ENCODE results near the gene ARCN1. TPM values are rescaled to one million over a fixed set of nuclear protein-coding genes. Genes with fewer than 3 reads are reported as not detected.

ARCN1 gene
- total and polyA plus RNA-seq, 3 donors from 2014 or later, result 107 to 128 (median 107) TPM

DNA sequence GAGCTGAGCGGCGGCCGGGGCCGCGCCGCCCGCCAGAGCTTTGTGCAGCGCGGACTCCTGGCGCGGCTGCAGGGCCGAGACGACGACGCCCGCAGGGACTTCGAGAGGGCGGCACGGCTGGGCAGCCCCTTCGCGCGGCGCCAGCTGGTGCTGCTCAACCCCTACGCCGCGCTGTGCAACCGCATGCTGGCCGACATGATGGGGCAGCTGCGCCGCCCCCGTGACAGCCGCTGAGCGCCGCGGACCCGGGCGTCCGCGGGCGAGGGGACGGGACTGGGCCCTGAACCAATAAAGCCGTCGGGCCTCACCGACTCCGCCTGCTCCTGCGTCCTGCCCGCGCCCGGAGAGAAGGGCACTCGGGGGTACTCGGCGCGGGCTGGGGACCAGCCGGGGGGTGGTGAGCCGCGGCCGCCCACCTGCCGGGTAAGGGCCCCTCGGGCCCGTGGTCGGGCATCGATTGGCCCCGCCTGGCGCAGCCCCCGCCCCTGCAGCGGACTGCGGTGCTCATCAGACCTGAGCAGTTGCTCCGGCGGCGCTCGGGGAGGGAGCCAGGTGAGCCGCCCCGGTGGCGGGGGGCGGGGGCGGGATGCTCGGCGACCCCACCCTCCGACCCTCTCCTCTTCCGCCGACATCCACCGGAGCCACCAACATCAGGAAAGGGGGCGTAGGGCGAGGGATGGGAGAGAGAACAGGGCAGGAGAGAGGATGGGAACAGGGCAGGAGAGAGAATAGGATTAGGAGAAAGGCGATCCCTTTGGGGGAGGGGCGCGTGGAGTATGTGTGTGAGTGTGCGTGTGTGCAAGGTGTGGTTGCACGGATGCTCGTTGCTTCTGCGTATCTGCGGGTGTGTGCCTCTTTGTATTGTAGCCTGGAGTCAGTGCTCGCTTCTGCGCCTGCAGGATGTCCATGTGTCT lies 41.3 kb upstream of the ARCN1 start, which contains the start of gene TMEM25:
Gene TMEM25, plus strand, starts transcription at position 510 of the 914 bp plus-strand sequence. CDS start 610 bp downstream, outside the sequence.
- Histone ChIP-seq H3K4me1 (peaks cover 15% of the 10 kb centered on the region), H3K27me3 (no peaks in the 10 kb centered on the region), H3K36me3 (ENCODE audit: low read depth, missing control alignments) (no peaks in the 10 kb centered on the region), H3K27ac (peak within 1 kb of the TSS; percentile 71 to 86), H3K9me3 (no peaks in the 10 kb centered on the region), H3K4me3 (peak within 1 kb of the TSS; percentile 85 to 90)
- intact Hi-C loops (cut with DNase I; ENCODE audit: low total_unique reads), result no loop called here
- DNase-seq, result peak; percentile 88
- 1% methylated on average over 27 to 46 of the region's 94 CpGs for WGBS, 2 donors
- TF ChIP-seq POLR2A (IDR thresholded peaks at IDR 0.05) (no peak), CTCF (IDR thresholded peaks at IDR 0.05) (no peak)

- H3K9me3 ChIP-seq, result no peaks in the 10 kb centered on the region
- DNase-seq, result no peak
- 11 to 12% methylated on average over 5 to 12 of the region's 12 CpGs for WGBS, 2 donors
- no peaks in the 10 kb centered on the region for H3K36me3 ChIP-seq (ENCODE audit: low read depth, missing control alignments)
- no peaks in the 10 kb centered on the region for H3K27me3 ChIP-seq
- TF ChIP-seq POLR2A (IDR thresholded peaks at IDR 0.05) (no peak), CTCF (IDR thresholded peaks at IDR 0.05) (no peak)
- H3K4me1 ChIP-seq, result peaks cover 15% of the 10 kb centered on the region
- peak overlapping the region in 1 of 2 donors; percentile 86 for H3K27ac ChIP-seq
- H3K4me3 ChIP-seq, result peak overlapping the region; percentile 85 to 90
- intact Hi-C loops (cut with DNase I; ENCODE audit: low total_unique reads), result no loop called here
Observed at GRCh38 chr11:118531597-118532084, 40.6 kb upstream of the ARCN1 start.

DNA sequence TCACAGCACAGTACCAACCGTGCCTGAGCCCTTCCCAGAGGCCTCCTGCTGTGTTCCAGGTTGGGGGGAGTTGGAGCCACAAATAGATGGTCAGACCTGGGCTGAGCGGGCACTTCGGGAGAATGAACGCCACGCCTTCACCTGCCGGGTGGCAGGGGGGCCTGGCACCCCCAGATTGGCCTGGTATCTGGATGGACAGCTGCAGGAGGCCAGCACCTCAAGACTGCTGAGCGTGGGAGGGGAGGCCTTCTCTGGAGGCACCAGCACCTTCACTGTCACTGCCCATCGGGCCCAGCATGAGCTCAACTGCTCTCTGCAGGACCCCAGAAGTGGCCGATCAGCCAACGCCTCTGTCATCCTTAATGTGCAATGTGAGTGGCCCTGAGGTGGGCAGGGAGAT lies 40.1 kb upstream of the ARCN1 start:
- intact Hi-C loops (cut with DNase I; ENCODE audit: low total_unique reads), result no loop called here
- 78 to 93% methylated on average over 5 to 10 of the region's 10 CpGs for WGBS, 2 donors
- peaks cover 15% of the 10 kb centered on the region for H3K4me1 ChIP-seq
- no peak for DNase-seq
- no peaks in the 10 kb centered on the region for H3K36me3 ChIP-seq (ENCODE audit: low read depth, missing control alignments)
- H3K27me3 ChIP-seq, result no peaks in the 10 kb centered on the region
- H3K27ac ChIP-seq, result no peak overlapping the region
- no peaks in the 10 kb centered on the region for H3K9me3 ChIP-seq
- no peak for TF ChIP-seq POLR2A (IDR thresholded peaks at IDR 0.05)
- no peak for TF ChIP-seq CTCF (IDR thresholded peaks at IDR 0.05)
- no peak overlapping the region for H3K4me3 ChIP-seq

- 93% methylated on average over 6 to 19 of the region's 19 CpGs for WGBS, 2 donors
- no peaks in the 10 kb centered on the region for H3K9me3 ChIP-seq
- no peaks in the 10 kb centered on the region for H3K27me3 ChIP-seq
- H3K4me3 ChIP-seq, result no peak overlapping the region
- no peak for DNase-seq
- intact Hi-C loops (cut with DNase I; ENCODE audit: low total_unique reads), result no loop called here
- H3K36me3 ChIP-seq (ENCODE audit: low read depth, missing control alignments), result no peaks in the 10 kb centered on the region
- no peak overlapping the region for H3K27ac ChIP-seq
- H3K4me1 ChIP-seq, result peaks cover 15% of the 10 kb centered on the region
- TF ChIP-seq CTCF (IDR thresholded peaks at IDR 0.05) (no peak), POLR2A (IDR thresholded peaks at IDR 0.05) (no peak)
Observed at GRCh38 chr11:118532852-118533768, 39.1 kb upstream of the ARCN1 start.

Measured in testis (tissue), 3 donors.